Activated CD8-positive, alpha-beta T cell treated with anti-CD3 and anti-CD28 coated beads, Interleukin-2, amount 10 ng/mL, durations not matched to agents 7 days and 5 days (primary cell): ENCODE results near the gene FCRLA. TPM values are rescaled to one million over a fixed set of nuclear protein-coding genes. Genes with fewer than 3 reads are reported as not detected.

Experiments used
- total RNA-seq, 2 experiments: library from RNA; stranded (reverse); gene quantifications; one replicate each; pipeline ENCODE4 v1.2.3, GENCODE V29; 2021

The FCRLA gene
- total RNA-seq, 2 experiments from 2014 or later = not detected

Other genes with a start within 250 kb of the FCRLA start
- under 1 TPM in 1 of 2 experiments, not detected in 1; 0.21 TPM for gene FCGR2A, start 201.8 kb upstream of the FCRLA start, total RNA-seq
- 1 to 10 TPM in 1 of 2 experiments, under 1 TPM in 1; 0.94 to 1.1 TPM for gene HSPA6, start 182.7 kb upstream of the FCRLA start, total RNA-seq
- gene FCGR3A, start 157.4 kb upstream of the FCRLA start, total RNA-seq = under 1 TPM; 0.50 to 0.52 TPM
- not detected for gene FCGR3B, start 76.1 kb upstream of the FCRLA start, total RNA-seq
- gene FCGR2B, start 44.1 kb upstream of the FCRLA start, total RNA-seq = not detected
- gene FCRLB, start 14.3 kb downstream of the FCRLA start, total RNA-seq = under 1 TPM; 0.97 TPM
- 10 to 100 TPM; 24.1 to 27.6 TPM for gene DUSP12, start 42.6 kb downstream of the FCRLA start, total RNA-seq
- 10 to 100 TPM; 15.2 to 17.1 TPM for gene ATF6, start 59.1 kb downstream of the FCRLA start, total RNA-seq